IMR-90 (cell line): ENCODE results near the gene LOXL3. TPM values are rescaled to one million over a fixed set of nuclear protein-coding genes. Genes with fewer than 3 reads are reported as not detected.
A peak's percentile ranks its signal among the peaks of the same experiment; 100 is the strongest.

Experiments used
- ATAC-seq: fragments of 200-7000 bp; cut with Tn5 transposase; 2 replicates; pipeline ENCODE4 v1.9.1; 2020; ENCODE audit warnings: low read depth, mild to moderate bottlenecking, moderate library complexity
- BruUV-seq: library from RNA; stranded (reverse); fragments of 400-500 nt; replicated peaks from 2 replicates; lab custom pipeline; 2021; lab: Mats Ljungman, UMichigan
- CTCF ChIA-PET: fragments of 300-600 bp; formaldehyde crosslinking; extraction: SDS; loops from one replicate; lab custom pipeline; 2021; ENCODE audit warnings: antibody characterized with exemption; lab: Yijun Ruan, JAX
- POLR2A ChIA-PET: fragments of 300-600 bp; sonication (Branson Sonifier 250); formaldehyde crosslinking; loops from one replicate; lab custom pipeline; 2022; ENCODE audit warnings: antibody characterized with exemption; ENCODE audit not compliant: unreplicated experiment; lab: Charles Lee
- DNase-seq: peaks from one replicate; pipeline ENCODE4 v3.0.0; 2013
- H2AFZ ChIP-seq: replicated peaks from 2 replicates; pipeline ENCODE3; 2013; ENCODE audit warnings: low read length, mild to moderate bottlenecking; ENCODE audit not compliant: poor library complexity
- H2AK5ac ChIP-seq: 2 replicates; pipeline ENCODE4 v1.6.1; 2013; ENCODE audit warnings: low read depth, low read length, inconsistent platforms
- H2AK9ac ChIP-seq: replicated peaks from 2 replicates; pipeline ENCODE3; 2013; ENCODE audit warnings: mild to moderate bottlenecking, low read depth, low read length, moderate library complexity; ENCODE audit not compliant: poor library complexity
- H2BK120ac ChIP-seq: 2 replicates; pipeline ENCODE4 v1.6.1; 2013; ENCODE audit warnings: low read depth, low read length, inconsistent platforms
- H2BK15ac ChIP-seq: 3 replicates; pipeline ENCODE4 v1.6.1; 2013; ENCODE audit warnings: low read depth, low read length, inconsistent platforms
- H2BK20ac ChIP-seq: 2 replicates; pipeline ENCODE4 v1.6.1; 2013; ENCODE audit warnings: low read depth, mild to moderate bottlenecking, inconsistent platforms, low read length, moderate library complexity
- H2BK5ac ChIP-seq: 2 replicates; pipeline ENCODE4 v1.6.1; 2013; ENCODE audit warnings: mild to moderate bottlenecking, low read depth, low read length, inconsistent platforms; ENCODE audit not compliant: poor library complexity, severe bottlenecking
- H3K14ac ChIP-seq: replicated peaks from 2 replicates; pipeline ENCODE4 v1.6.1; 2013; ENCODE audit warnings: low read depth, low read length, inconsistent platforms
- H3K18ac ChIP-seq: 2 replicates; pipeline ENCODE4 v1.6.1; 2013; ENCODE audit warnings: low read depth, low read length, control low read depth
- H3K23ac ChIP-seq: 2 replicates; pipeline ENCODE4 v1.6.1; 2013; ENCODE audit warnings: low read depth, low read length, inconsistent platforms
- H3K27ac ChIP-seq: 2 replicates; pipeline ENCODE4 v1.5.1; 2013; ENCODE audit warnings: mild to moderate bottlenecking, control low read depth, low read length; ENCODE audit not compliant: insufficient read depth
- H3K27me3 ChIP-seq: 2 replicates; pipeline ENCODE4 v1.6.1; 2013; ENCODE audit warnings: low read length; ENCODE audit not compliant: control insufficient read depth, insufficient read depth
- H3K36me3 ChIP-seq: 2 replicates; pipeline ENCODE4 v1.6.1; 2013; ENCODE audit warnings: low read length, mixed read lengths; ENCODE audit not compliant: control insufficient read depth, insufficient read depth
- H3K4ac ChIP-seq: 2 replicates; pipeline ENCODE4 v1.6.1; 2013; ENCODE audit warnings: low read depth, low read length, inconsistent platforms
- H3K4me1 ChIP-seq: 2 replicates; pipeline ENCODE4 v1.6.1; 2013; ENCODE audit warnings: low read length, mixed read lengths; ENCODE audit not compliant: control insufficient read depth, insufficient read depth
- H3K4me2 ChIP-seq: 2 replicates; pipeline ENCODE4 v1.6.1; 2013; ENCODE audit warnings: low read depth, mild to moderate bottlenecking, control low read depth, low read length, moderate library complexity
- H3K4me3 ChIP-seq: 2 replicates; pipeline ENCODE4 v1.5.1; 2013; ENCODE audit warnings: low read depth, mild to moderate bottlenecking, control low read depth, low read length, moderate library complexity; ENCODE audit not compliant: insufficient read depth
- H3K56ac ChIP-seq: 2 replicates; pipeline ENCODE4 v1.6.1; 2013; ENCODE audit warnings: low read length, inconsistent platforms; ENCODE audit not compliant: insufficient read depth; ENCODE audit errors: extremely low read depth
- H3K79me1 ChIP-seq, 2 experiments: 2 replicates each; pipeline ENCODE4 v1.6.1; 2013; ENCODE audit warnings: low read length in 2 of 2, inconsistent platforms in 1 of 2, low read depth in 1 of 2
- H3K9ac ChIP-seq: 2 replicates; pipeline ENCODE4 v1.6.1; 2013; ENCODE audit warnings: low read depth, low read length, control low read depth
- H3K9me1 ChIP-seq: 2 replicates; pipeline ENCODE4 v1.6.1; 2013; ENCODE audit warnings: low read length, inconsistent platforms; ENCODE audit not compliant: insufficient read depth
- H3K9me3 ChIP-seq: 2 replicates; pipeline ENCODE4 v1.6.1; 2013; ENCODE audit warnings: low read length; ENCODE audit not compliant: control insufficient read depth, insufficient read depth
- H4K20me1 ChIP-seq: 2 replicates; pipeline ENCODE4 v1.6.1; 2013; ENCODE audit warnings: low read length, inconsistent platforms; ENCODE audit not compliant: insufficient read depth
- H4K5ac ChIP-seq: 2 replicates; pipeline ENCODE4 v1.6.1; 2013; ENCODE audit warnings: mild to moderate bottlenecking, low read depth, low read length, control low read depth
- H4K8ac ChIP-seq, 2 experiments: 2 replicates each; pipeline ENCODE4 v1.6.1; 2013; ENCODE audit warnings: low read depth in 2 of 2, low read length in 2 of 2, control low read depth in 1 of 2, inconsistent platforms in 1 of 2
- H4K91ac ChIP-seq: 2 replicates; pipeline ENCODE4 v1.6.1; 2013; ENCODE audit warnings: low read depth, low read length, inconsistent platforms; ENCODE audit not compliant: insufficient read depth
- BHLHE40 ChIP-seq: fragments of 150-350 bp; IDR thresholded peaks from 2 replicates; pipeline ENCODE4 v1.6.1; 2016; ENCODE audit warnings: mild to moderate bottlenecking, low read depth, low read length
- CEBPB ChIP-seq: IDR thresholded peaks from 2 replicates; pipeline ENCODE4 v1.6.1; 2012; ENCODE audit warnings: low read depth, low read length, improper control_type of control experiment
- CHD1 ChIP-seq: IDR thresholded peaks from 2 replicates; pipeline ENCODE4 v1.6.1; 2012; ENCODE audit warnings: low read depth, low read length, improper control_type of control experiment
- CTCF ChIP-seq: conservative IDR thresholded peaks from 2 replicates; pipeline ENCODE4 v1.5.1; 2012; ENCODE audit warnings: mild to moderate bottlenecking, low read depth, low read length, improper control_type of control experiment
- ELK1 ChIP-seq: fragments of 150-350 bp; IDR thresholded peaks from 2 replicates; pipeline ENCODE4 v1.6.1; 2016; ENCODE audit warnings: low read depth, mild to moderate bottlenecking, low read length, moderate library complexity, borderline replicate concordance
- FOS ChIP-seq: fragments of 150-350 bp; IDR thresholded peaks from 2 replicates; pipeline ENCODE4 v1.6.1; 2016; ENCODE audit warnings: low read depth, low read length
- MAFK ChIP-seq: IDR thresholded peaks from 2 replicates; pipeline ENCODE4 v1.6.1; 2012; ENCODE audit warnings: low read depth, low read length, improper control_type of control experiment
- MAZ ChIP-seq: IDR thresholded peaks from 2 replicates; pipeline ENCODE4 v1.6.1; 2012; ENCODE audit warnings: low read depth, mild to moderate bottlenecking, low read length, improper control_type of control experiment, moderate library complexity, borderline replicate concordance
- NFE2L2 ChIP-seq: fragments of 150-350 bp; IDR thresholded peaks from 2 replicates; pipeline ENCODE4 v1.6.1; 2016; ENCODE audit warnings: low read depth, mild to moderate bottlenecking, low read length
- POLR2A ChIP-seq: IDR thresholded peaks from 2 replicates; pipeline ENCODE4 v1.6.1; 2012; ENCODE audit warnings: mild to moderate bottlenecking, low read depth, low read length
- RAD21 ChIP-seq: IDR thresholded peaks from 2 replicates; pipeline ENCODE4 v1.6.1; 2012; ENCODE audit warnings: low read length, improper control_type of control experiment
- RCOR1 ChIP-seq: IDR thresholded peaks from 2 replicates; pipeline ENCODE4 v1.6.1; 2012; ENCODE audit warnings: mild to moderate bottlenecking, low read length, improper control_type of control experiment; ENCODE audit not compliant: insufficient replicate concordance
- RFX5 ChIP-seq: IDR thresholded peaks from 2 replicates; pipeline ENCODE4 v1.8.0; 2012; ENCODE audit warnings: low read depth, mild to moderate bottlenecking, low read length, moderate library complexity
- SMC3 ChIP-seq: fragments of 150-350 bp; IDR thresholded peaks from 2 replicates; pipeline ENCODE4 v1.6.1; 2016; ENCODE audit warnings: low read depth, mild to moderate bottlenecking, antibody characterized with exemption, low read length, moderate library complexity
- USF2 ChIP-seq: fragments of 150-350 bp; IDR thresholded peaks from 2 replicates; pipeline ENCODE4 v1.6.1; 2017; ENCODE audit warnings: mild to moderate bottlenecking, antibody characterized with exemption, low read length, low read depth
- WGBS, 2 experiments: methylation state at CpG; one replicate each; pipeline versions ENCODE4 v1.1.5 to v1.1.7; 2013; ENCODE audit warnings: missing lambda C conversion rate in 2 of 2; ENCODE audit not compliant: insufficient read length in 1 of 2; ENCODE audit errors: extremely low coverage in 2 of 2; 5-methylcytosine and 5-hydroxymethylcytosine counted together
- dilution Hi-C: fragments of 300-500 bp; cut with HindIII; formaldehyde crosslinking; loops from one replicate; pipeline ENCODE4 v1.14.3; 2018; ENCODE audit warnings: low sequenced_read_pairs; ENCODE audit not compliant: unreplicated experiment
- in situ Hi-C: fragments of 300-500 bp; cut with MboI; formaldehyde crosslinking; loops from 3 replicates; pipeline ENCODE4 v1.14.3; 2019; ENCODE audit warnings: low sequenced_read_pairs, inconsistent platforms, mixed read lengths
- intact Hi-C: fragments of 100-400 bp; cut with micrococcal nuclease; formaldehyde crosslinking; loops from 2 replicates; pipeline ENCODE4 v1.10.0; 2022
- polyA plus RNA-seq, 3 experiments: library from polyadenylated mRNA; depleted of rRNA; stranded (reverse); fragments of >200 nt; gene quantifications; 2 replicates each; pipeline ENCODE4 v1.2.3, GENCODE V29; 2012; ENCODE audit warnings: low replicate concordance in 1 of 3
- total RNA-seq: library from RNA; depleted of rRNA; stranded (reverse); fragments of >200 nt; gene quantifications from 2 replicates; pipeline ENCODE4 v1.2.3, GENCODE V29; 2012

Gene LOXL3
- total and polyA plus RNA-seq, 2 of the 4 experiments (the other 2 are of a cell fraction): 17.9 to 23.4 TPM

GRCh38 chr2:74531666-74532065 is 22.1 kb downstream of the LOXL3 start:
- H3K4me3 ChIP-seq: no peak overlapping the region

More at GRCh38 chr2:74531666-74532065, 22.1 kb downstream of the LOXL3 start:
- TF ChIP-seq CTCF (no peak), ELK1 (no peak), CEBPB (no peak), SMC3 (no peak), MAZ (no peak), FOS (no peak), NFE2L2 (no peak), RFX5 (no peak), MAFK (no peak), RCOR1 (no peak), POLR2A (no peak), RAD21 (no peak), BHLHE40 (no peak), USF2 (no peak), CHD1 (no peak)
- Histone ChIP-seq H4K5ac (peak overlapping the region; percentile 38; the same call in 1 of the 2 replicates), H3K36me3 (peaks cover 37% of the 10 kb centered on the region), H3K27ac (no peak overlapping the region), H3K4me2 (no peak overlapping the region), H2AK9ac (peak overlapping the region; percentile 100), H2BK15ac (no peak overlapping the region), H2BK5ac (no peak overlapping the region), H4K91ac (no peak overlapping the region; the same call in 1 of the 2 replicates), H2AFZ (no peak overlapping the region), H4K20me1 (peaks cover 13% of the 10 kb centered on the region), H3K9me1 (peaks cover 17% of the 10 kb centered on the region), H2AK5ac (peak overlapping the region; percentile 61; the same call in 1 of the 2 replicates), H3K4me1 (peaks cover 12% of the 10 kb centered on the region), H3K14ac (no peak overlapping the region), H3K4ac (0 out of 2 replicates have a peak overlapping the region, but pooled peaks have one; percentile 89), H3K79me1 (peaks cover 32 to 49% of the 10 kb centered on the region in 2 experiments), H3K23ac (no peak overlapping the region), H3K9ac (peak overlapping the region; percentile 90; the same call in 1 of the 2 replicates), H3K56ac (no peak overlapping the region), H2BK120ac (no peak overlapping the region), H2BK20ac (no peak overlapping the region), H4K8ac (peak overlapping the region in 1 of 2 experiments; percentile 71; a peak in 1 of 4 replicates), H3K27me3 (no peaks in the 10 kb centered on the region), H3K9me3 (no peaks in the 10 kb centered on the region), H3K18ac (no peak overlapping the region)
- dilution Hi-C loops: no loop called here
- CTCF ChIA-PET: interaction anchor here (1.3 to 3.0 kb wide), 2 partner anchors 48 to 56 kb away, joined by 3 to 14 read pairs; no protein-coding TSS in a partner anchor
- in situ Hi-C loops: no loop called here
- 81% methylated on average over 3 of the region's 7 CpGs; no CpG with 5 or more reads in 1 of the 2 experiments for WGBS, 2 experiments
- intact Hi-C loops: no loop called here
- DNase-seq: no peak
- no TSS peak for BruUV-seq
- POLR2A ChIA-PET: no interaction called here
- ATAC-seq: no peak
